ENCODE measurements around the gene LRP1.

DNA sequence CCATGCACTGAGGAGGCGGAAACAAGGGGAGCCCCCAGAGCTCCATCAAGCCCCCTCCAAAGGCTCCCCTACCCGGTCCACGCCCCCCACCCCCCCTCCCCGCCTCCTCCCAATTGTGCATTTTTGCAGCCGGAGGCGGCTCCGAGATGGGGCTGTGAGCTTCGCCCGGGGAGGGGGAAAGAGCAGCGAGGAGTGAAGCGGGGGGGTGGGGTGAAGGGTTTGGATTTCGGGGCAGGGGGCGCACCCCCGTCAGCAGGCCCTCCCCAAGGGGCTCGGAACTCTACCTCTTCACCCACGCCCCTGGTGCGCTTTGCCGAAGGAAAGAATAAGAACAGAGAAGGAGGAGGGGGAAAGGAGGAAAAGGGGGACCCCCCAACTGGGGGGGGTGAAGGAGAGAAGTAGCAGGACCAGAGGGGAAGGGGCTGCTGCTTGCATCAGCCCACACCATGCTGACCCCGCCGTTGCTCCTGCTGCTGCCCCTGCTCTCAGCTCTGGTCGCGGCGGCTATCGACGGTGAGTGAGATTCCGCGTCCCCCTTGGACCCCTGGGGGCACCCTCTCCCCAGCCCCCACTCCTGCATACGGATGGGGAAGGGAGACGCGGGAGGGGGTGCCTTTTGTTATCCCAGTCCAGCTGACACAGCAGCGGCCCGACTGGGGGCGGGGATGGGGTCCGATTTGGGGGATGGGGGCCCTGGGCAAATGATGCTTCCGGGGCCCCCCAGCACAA lies 400 bp downstream of the LRP1 start:
- TF ChIP-seq TAF1 (IDR thresholded peaks at IDR 0.05; ENCODE audit: borderline replicate concordance, insufficient read depth, low read length): no peak
- TF ChIP-seq FOXP2 (optimal IDR thresholded peaks at IDR 0.05; ENCODE audit: borderline replicate concordance, extremely low read depth, extremely low read length, insufficient read depth): no peak
- TF ChIP-seq POLR2AphosphoS5 (IDR thresholded peaks at IDR 0.05; ENCODE audit: low read depth, low read length): no peak

Measured in PFSK-1 (cell line).